GM18507 (cell line): Measurements from ENCODE around the gene PRKCE.

Source experiments
- DNase-seq: peaks from one replicate; pipeline ENCODE4 v3.0.0; 2011; ENCODE audit warnings: low read depth; ENCODE audit not compliant: insufficient read length; ENCODE audit errors: extremely low spot score
- FAIRE-seq: peaks from 2 replicates; lab custom pipeline; 2011; peaks lifted over from hg19 to GRCh38; lab: Jason Lieb, UNC

PRKCE gene

DNA sequence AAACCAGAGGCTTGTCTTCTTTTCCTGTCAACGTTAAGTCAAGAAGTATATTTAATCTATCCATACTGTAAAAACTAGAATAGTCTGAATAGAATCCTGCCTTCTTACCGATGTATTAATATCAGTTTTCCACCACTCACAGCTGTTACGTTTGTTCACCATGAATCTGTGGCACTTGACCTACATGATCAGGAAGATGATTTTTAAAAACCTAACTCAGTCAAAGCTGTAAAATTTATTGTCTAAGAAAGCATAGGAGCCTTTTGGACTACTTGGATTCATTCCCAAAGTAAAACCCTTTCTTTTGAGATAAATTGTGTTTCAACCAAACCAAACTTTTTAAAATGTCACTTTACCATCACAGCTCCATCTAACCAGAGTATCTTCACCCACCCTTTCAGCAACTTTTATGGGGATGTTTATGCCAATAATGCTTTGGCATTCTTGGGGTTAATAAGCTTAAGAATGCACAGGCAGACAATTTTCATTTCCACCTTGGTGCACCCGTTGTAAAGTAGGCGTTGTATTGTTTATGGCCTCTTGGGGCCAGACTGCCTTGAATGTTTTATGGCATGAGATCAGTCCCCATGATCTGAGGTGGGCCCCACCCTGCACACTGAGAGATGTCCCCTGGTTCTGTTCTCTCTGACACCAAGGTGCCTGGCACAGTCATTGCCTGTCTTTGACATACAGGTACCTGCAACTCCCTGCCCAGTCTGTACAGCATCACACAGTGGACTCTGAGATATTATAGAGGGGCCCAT lies 469.5 kb downstream of the PRKCE start:
- FAIRE-seq, result no peak

DNA sequence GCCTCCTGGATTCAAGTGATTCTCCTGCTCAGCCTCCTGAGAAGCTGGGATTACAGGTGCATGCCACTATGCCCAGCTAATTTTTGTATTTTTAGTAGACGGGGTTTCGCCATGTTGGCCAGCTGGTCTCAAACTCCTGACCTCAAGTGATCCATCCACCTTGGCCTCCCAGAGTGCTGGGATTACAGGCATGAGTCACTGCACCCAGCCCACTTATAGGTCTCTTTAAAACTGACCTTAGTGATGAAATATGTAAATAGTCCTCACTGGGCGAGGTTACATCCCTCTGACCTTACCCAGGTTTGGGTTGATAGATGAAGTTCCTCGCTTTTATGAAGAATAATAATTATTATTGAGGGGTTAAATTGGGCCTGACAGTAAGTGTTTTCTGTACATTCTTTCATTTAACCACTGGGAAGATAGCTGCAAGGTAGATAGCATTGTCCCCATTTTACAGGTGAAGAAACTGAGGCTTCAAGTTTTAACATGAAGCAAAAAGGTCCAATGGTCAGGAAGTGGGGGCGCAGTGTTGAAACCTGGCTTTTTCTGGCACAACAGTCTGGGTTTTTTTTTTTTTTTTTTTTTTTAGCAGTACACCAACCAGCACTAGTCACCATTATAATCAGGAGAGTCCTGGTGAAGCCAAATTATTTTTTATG lies 471.0 kb downstream of the PRKCE start:
- no peak for FAIRE-seq

More for the DNA sequence above, 469.5 kb downstream of the PRKCE start:
- no peak for DNase-seq

DNA sequence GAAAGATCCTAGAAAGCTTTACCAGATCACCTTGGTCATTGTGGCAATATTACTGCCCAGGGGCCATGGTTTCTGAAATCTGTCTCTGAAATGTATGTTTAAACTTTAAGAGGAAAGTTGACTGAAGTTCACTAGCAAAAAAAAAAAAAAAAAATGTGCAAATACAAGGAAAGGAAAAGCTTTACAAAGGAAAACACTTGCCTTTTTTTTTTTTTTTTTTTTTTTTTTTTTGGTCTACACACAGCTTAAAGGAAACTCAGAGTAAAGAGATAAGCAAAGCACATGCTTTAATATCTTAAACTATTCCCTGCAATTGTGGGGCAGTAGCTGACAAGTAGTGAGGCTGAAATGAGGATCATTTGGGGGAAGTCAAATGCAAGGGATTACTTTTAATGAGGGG lies 471.5 kb downstream of the PRKCE start:
- DNase-seq, result no peak
- no peak for FAIRE-seq

More for the DNA sequence above, 471.0 kb downstream of the PRKCE start:
- no peak for DNase-seq

DNA sequence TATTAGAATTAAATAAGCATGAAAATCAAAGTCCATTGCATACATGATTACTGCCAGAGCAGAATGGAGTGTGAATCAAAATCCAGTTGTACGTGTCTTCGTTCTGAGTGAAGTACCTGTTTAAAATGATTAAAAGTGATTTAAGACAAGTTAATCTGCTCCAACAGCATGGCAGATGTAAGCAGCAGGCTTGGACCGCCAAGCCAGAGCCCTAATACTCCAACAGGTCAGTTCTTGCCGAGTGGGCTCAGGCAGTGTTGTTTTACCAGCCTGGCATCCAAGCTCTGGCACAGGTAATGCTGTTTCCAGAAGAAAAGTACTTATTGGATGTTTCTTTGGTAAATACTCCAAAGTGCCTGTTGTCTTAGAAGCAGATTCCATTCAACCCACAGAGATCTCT lies 474.3 kb downstream of the PRKCE start:
- DNase-seq, result no peak
- FAIRE-seq, result no peak

DNA sequence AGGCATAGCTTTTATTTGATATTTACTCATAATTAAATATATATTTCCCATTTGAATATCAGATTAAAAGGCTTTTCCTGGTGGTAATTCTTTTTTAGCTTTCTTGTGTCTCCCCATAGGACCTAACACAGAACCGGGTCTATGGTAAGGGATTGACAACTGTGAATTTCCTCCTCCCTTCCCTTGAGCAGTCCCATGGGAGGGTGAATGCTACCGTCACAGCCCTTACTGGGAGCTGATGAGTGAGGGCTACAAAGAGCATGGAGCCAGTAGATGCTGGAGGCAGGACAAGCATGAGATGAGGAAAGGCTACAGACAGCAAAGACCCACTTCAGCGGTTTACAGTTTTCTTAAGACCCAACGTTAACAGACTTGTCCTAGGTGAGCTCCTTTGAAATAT lies 475.1 kb downstream of the PRKCE start:
- FAIRE-seq (no peak), DNase-seq (no peak)

DNA sequence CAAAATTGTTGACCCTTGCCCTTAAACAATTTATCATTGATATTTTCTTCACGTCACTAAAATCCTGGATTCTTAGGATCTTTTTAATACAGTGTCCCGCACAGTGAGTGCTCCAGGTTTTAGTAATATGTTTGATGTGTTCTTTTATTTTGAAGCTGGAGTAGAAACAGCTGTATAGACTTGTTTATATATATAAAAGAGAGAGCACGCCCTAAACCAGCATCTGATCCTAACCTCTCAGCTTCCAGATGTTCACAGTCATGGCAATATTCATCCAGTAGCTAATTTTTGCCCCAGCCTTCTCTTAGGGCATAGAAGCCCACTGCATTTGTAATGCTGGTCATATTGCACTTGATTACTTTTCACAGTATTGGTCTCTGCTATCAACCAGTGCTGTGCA lies 475.7 kb downstream of the PRKCE start:
- FAIRE-seq, result no peak

DNA sequence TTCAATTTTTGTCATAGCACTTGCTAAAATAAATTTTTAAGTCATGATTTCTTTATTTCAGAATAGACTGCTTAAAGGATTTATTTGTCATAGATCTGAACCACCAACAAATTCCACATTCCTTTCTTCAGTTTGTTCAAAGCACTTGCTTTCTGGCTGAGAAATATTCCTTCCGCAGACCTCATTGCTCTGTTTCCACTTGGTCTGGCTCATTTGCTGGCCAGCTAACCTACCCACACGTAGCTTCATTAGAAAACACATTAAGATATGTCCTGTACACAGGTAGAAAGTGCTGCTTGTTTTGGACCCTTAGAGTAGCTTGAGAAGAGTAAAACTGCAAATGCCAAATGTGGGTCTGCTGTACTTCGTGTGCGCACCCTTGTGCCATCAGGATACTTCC lies 479.0 kb downstream of the PRKCE start:
- DNase-seq (no peak), FAIRE-seq (no peak)

More for the DNA sequence above, 475.7 kb downstream of the PRKCE start:
- DNase-seq, result no peak

DNA sequence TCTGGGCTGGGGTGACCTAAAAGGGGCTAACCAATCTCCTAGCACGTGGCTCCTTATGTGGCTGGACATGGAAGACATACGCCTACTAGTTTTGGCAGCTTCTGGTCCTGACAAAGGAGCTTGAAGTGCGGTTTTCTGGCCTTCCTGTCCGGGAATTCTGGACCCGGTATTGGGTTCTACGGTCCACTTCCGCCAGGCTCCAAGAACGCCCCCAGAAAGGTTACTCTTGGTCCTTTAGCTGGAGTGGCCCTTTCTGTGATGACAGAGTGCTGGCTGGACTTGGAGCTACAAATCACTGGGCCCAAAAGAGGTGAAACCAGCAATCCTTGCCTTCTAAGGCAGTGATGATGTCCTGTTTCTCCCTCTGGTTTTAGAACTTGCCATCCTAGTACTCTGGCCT lies 481.5 kb downstream of the PRKCE start:
- FAIRE-seq, result no peak
- no peak for DNase-seq

DNA sequence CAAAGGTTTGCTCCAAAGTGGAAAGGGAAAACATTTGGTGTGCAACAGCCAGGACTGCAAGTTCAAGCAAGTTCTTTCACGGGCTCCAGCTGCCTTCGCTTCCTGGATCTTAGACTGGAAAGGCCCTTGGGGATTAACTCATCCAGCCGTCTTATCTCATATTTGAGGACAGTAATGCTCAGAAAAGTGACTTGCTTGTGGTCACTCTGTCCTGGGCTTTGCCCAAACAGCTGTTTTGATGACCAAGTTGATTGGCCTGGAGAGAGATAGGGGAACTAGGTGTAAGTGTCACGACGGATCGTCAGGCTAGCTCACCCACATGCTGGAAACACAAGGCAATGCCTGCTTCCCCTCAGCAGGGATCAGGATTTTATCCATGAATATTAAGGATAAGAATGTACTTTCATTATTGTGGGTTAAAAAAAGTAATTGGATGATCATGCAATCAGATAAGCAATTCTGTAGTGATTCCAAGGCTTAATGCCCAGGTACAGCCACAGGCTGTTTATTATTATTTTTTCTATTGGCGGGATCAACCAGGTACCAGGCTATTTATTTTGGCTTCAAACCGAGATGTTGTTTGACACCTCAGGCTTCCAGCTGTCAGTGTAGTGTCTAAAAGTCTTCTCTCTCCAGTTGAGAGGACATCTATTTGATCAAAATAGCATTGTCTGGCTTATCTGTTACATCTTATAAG lies 483.2 kb downstream of the PRKCE start:
- DNase-seq (no peak), FAIRE-seq (no peak)

DNA sequence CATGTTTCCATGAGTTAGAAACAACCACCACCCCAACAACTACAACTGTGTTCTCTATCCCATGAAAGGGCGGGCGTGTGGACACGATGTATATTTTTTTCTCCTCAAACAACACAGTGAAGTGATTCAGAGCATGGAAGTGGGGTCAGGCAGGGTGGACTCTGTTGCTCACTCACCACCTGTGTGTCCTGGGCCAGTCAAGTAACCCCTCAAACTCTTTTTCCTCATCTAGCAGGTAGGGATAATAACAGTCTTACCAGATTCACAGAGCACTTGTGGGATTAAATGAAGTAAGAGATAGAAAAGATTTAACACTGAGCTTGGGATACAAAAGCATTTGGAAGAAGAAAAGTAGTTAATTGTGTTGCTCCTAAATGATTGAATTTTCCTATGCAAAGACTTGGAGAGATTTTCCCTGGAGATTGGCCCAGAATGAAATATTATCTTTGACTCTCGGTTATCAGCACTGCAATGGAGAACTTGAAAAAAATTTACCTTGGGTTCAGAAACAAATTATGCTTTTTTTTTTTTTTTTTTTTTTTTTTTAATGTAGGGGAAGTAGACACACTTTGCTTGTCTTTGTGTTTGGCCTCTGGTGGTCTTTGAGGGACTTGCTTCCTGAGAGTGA lies 483.9 kb downstream of the PRKCE start:
- DNase-seq (no peak), FAIRE-seq (no peak)

DNA sequence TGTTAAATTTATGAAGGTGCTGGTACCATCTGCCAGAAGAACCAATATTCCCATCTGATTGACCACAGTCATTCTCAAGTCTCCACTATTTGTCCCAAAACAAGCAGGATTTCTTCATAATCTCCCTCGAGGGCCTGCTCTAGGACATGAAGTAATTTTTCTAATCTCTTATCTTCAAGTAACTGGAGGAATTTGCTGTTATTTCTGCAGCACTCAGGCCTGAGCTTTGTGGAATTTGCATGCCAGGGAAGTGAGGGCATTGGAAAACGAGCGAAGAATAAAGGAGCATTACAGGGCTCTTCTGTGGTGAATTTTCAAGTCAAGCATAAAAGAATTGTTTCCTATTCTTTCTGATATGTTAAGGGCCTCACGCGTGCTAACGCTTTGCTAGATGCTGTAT lies 484.5 kb downstream of the PRKCE start:
- DNase-seq (no peak), FAIRE-seq (no peak)

DNA sequence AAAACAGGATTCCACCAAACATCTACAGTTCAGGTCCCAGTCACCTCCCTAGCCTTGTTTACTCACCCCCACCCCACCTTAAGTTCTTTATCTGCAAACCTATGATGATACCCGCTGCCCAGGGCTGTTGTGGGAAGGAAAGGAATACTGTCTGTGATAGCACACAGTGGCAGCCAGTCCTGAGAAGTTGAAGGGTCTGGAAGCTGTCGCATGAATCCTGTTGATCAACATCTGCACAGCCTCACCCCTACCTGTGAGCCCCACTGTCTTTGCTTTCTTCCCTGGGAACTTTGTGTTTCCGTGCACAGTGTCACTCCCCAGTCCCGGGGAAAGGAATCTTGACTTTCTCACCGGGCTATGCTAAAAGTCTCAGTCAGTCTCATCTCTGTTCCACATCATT lies 485.0 kb downstream of the PRKCE start:
- no peak for DNase-seq
- FAIRE-seq, result no peak

DNA sequence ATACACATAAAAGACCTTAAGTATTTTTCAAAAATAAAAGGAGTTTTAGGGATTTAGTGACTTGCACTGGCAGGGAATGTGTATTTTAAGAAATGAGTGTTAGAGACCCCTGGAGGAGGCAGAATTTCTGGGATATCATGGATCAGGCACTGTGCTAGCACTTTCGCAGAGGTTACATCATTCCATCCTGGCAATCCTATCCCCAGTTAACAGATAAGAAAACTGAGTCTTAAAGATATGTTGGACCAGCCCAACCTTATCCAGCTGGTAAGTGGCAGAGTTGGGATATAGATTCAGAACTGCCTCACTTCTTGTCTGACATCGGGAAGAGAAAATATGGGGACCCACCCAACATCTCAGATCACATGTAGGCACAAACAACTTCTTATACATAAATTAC lies 485.5 kb downstream of the PRKCE start:
- no peak for FAIRE-seq
- no peak for DNase-seq

DNA sequence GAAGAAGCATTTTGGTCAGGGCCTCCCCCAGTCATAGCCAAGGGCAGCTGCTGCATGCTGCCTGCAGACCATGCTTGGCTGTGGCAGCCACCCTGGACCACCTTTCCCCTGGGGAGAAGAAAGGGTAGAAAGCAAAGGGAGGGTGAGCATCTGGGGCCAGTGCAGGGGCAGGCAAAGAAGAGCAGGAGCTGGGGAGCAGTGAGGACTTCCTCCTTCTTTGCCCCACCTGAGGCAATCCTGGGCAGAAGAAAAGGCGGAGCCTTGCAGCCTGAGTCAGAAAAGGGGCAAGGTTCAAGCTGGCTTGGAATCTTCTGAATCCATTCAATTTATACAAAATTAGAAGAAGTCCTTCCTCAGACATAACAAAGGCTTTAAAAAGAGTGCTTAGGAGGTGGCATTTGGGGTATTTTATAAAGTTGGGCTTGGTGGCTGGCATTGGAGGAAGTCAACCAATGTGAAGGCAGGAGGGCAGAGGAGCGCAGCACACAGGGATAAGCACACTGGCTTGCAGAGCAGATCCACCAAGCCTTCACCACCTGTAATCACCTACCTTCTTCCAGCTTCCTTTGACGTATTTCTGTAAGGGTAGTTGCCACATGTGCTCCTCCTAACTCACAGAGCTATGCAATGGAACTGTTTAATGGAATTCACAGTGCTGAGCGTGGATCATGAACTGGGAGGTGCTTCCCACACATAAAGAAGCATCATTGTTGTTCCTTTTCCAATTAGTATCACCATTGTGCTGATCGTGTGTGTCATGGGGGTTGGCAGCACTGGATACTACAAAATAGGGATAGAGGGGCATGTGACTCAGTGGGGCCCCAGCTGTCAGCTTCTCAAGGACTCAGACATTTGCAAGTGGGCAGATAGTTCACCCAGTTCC lies 491.3 kb downstream of the PRKCE start:
- DNase-seq, result no peak
- no peak for FAIRE-seq

DNA sequence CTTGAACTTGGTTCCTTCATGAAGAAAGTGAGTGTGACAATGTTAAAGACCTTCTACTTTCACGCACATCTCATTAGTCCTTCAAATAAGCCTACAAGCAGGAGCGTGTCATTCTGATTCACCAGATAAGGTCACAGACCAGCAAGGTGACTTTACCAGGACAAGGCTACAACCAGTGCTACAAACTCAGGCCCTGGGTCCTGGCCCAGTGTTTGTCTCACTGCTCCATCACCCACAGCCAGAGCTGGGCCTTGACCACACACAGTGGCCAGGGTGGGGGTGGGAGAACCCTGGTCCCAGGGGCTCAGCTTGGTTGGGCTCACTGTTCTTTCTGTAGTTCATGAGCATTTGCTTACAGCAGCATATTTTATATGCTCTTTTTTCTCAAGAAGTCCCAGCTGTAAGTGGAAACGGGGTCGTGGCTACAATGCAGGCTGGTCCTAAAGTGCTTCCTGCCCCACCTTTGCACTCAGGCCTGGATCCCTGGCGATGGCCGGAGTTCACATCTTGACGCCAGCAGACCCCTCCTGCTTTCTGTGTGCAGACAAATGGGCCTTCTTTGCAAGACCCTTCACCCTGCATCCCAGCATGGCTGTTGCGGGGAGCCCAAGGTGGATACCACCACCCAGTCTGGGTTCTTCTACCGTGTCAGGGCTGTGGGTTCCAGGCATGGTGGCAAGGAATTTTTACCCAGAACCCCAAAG lies 492.1 kb downstream of the PRKCE start:
- no peak for FAIRE-seq

DNA sequence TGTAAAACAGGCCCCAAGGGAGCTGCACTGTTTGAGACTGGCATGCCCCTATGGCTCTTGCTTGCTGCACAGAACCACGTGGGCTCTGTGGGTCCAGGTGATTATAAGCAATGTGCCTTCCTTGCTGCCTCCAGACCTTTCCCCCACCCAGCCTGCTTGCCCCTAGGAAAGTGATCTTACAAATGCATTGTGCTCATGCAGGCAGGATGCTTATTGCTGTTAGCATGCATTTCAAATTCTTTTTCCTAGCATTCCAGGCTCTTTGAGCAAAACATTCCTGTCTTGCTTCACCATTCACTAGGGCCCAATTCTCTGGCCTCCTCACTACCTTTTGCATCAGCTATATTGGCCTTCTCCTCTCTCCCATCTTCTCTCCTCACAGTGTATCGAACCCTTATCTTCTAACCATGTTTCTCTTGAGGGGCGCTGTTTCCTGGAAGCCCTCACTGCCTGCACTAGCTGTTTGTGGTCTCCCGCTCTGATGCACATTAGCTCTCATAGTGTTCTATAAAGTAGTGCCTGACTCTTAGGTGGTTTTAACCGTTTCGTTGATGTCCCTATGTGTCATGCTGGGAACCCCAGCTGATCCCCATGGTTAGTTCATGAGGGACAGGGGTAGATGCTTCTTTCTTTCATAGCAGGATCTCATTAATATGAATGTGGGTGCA lies 492.8 kb downstream of the PRKCE start:
- FAIRE-seq (no peak), DNase-seq (no peak)

More for the DNA sequence above, 492.1 kb downstream of the PRKCE start:
- no peak for DNase-seq

DNA sequence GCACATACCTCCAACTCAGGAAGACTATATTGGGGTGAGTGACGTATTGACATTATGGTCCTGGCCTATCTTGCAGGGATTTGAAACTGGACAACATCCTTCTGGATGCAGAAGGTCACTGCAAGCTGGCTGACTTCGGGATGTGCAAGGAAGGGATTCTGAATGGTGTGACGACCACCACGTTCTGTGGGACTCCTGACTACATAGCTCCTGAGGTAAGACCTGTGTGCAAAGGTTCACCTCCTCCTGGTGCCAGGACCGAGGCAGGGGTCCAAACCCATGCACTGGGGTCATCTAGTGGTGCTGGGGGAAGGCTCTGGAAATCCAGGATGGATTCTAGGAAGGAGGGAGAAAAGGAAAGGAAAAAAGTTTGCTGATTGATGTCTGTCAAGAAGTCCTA lies 493.5 kb downstream of the PRKCE start:
- DNase-seq (no peak), FAIRE-seq (no peak)

DNA sequence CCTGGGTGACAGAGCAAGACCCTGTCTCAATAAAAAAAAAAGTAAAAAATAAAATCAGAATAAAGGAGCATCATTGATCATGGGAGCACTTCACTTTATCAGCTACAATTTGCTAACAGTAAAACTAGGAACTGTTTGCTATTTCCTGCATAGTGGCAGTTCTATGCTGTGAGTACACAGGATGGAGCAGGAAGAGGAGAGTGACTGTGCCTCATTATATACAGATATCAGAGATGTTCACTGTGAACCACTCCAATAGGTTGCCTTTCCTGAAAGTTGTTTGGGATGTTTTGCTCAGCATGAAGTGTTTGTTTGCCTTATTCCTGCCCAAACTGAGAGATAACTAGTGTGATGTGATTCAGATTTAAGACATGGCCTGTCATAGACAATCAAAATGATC lies 494.4 kb downstream of the PRKCE start:
- DNase-seq (no peak), FAIRE-seq (no peak)
